Ovary (tissue), 9 donors: ENCODE measurements around the gene STK24. TPM values are rescaled to one million over a fixed set of nuclear protein-coding genes. Genes with fewer than 3 reads are reported as not detected.

Source experiments
- DNase-seq, 5 donors: peaks; one replicate each; pipeline ENCODE4 v3.0.0-alpha.2; 2019 to 2020
- H3K27ac ChIP-seq, 2 donors: fragments of 200-600 bp; one replicate each; pipeline versions ENCODE4 v1.5.1 to v1.8.0; 2019 to 2022
- H3K27me3 ChIP-seq: fragments of 200-600 bp; one replicate; pipeline ENCODE4 v1.8.0; 2022
- H3K36me3 ChIP-seq: fragments of 200-600 bp; sonication (generic); one replicate; pipeline ENCODE4 v1.5.1; 2019
- H3K4me1 ChIP-seq: one replicate; pipeline ENCODE4 v1.8.1; 2013; ENCODE audit warnings: mild to moderate bottlenecking, moderate library complexity; ENCODE audit not compliant: insufficient read depth
- H3K4me3 ChIP-seq: fragments of 200-600 bp; sonication (generic); one replicate; pipeline ENCODE4 v1.5.1; 2017
- H3K9me3 ChIP-seq, 2 donors: fragments of 200-600 bp in 1 of 2; sonication (generic) in 1 of 2; one replicate each; pipeline versions ENCODE4 v1.5.1 to v1.8.1; 2013 to 2019; ENCODE audit warnings: mild to moderate bottlenecking in 1 of 2, moderate library complexity in 1 of 2
- CTCF ChIP-seq, 3 donors: fragments of 450-650 bp in 2 of 3; fragments of 200-600 bp in 1 of 3; IDR thresholded peaks; one replicate each; pipeline versions ENCODE4 v1.5.1 to v1.8.0; 2016 to 2022; ENCODE audit warnings: antibody characterized with exemption in 3 of 3, mild to moderate bottlenecking in 1 of 3
- EP300 ChIP-seq: sonication (generic); formaldehyde crosslinking; IDR thresholded peaks from one replicate; pipeline ENCODE4 v1.6.1; 2017; ENCODE audit warnings: antibody characterized with exemption
- POLR2A ChIP-seq: fragments of 450-650 bp; IDR thresholded peaks from one replicate; pipeline ENCODE4 v1.6.1; 2017; ENCODE audit warnings: antibody characterized with exemption, mild to moderate bottlenecking, moderate library complexity
- WGBS, 3 donors: extraction: QIAGEN DNeasy Blood & Tissue Kit in 1 of 3; methylation state at CpG; one replicate each; pipeline versions ENCODE4 v1.1.5 to v1.1.7; 2013 to 2017; 5-methylcytosine and 5-hydroxymethylcytosine counted together
- intact Hi-C, 4 donors: fragments of 100-400 bp; cut with DNase I; formaldehyde crosslinking; loops; one replicate each; pipeline versions ENCODE4 v1.11.0 to v1.15.1; 2022 to 2023
- polyA plus RNA-seq, 2 donors: library from polyadenylated mRNA; stranded (reverse); fragments of 200-250 nt in 1 of 2; fragments of 350-450 nt in 1 of 2; fragmentation: Illumina TruSeq in 1 of 2; extraction: RNeasy Lipid Tissue Mini Kit (QIAGEN cat#74804) in 1 of 2; gene quantifications; one replicate each; pipeline ENCODE4 v1.2.3, GENCODE V29; 2013 to 2014
- total RNA-seq, 7 donors: library from RNA; depleted of rRNA in 2 of 7; stranded (reverse); fragments of >200 nt in 2 of 7; fragmentation: NEBNext Ultra II Directional in 3 of 7; extraction: Animal tissue kit (Norgen Biotek cat#: 25700) in 3 of 7; gene quantifications; one replicate each; pipeline versions ENCODE4 v1.1.0 to v1.2.4, GENCODE V29; 2016 to 2023
- donor health status: DM: no; HTN: no; CAD: no; lungs with moderate emphysema.
- donor health status: DM: no; HTN: no; CAD: no.
- donor health status: Bipolar disorder and iron deficiency.
- donor health status: DM: yes; HTN: yes; CAD: no.
- donor health status: DM: no; HTN: no; CAD: no.
- donor health status: DM: yes; HTN: yes; CAD: no.

Gene STK24
- total and polyA plus RNA-seq, 9 donors: 34.0 to 153 (median 60.6) TPM

- Histone ChIP-seq H3K27me3 (no peaks in the 10 kb centered on the region), H3K4me1 (peaks cover 19% of the 10 kb centered on the region), H3K9me3 (no peaks in the 10 kb centered on the region), H3K36me3 (no peaks in the 10 kb centered on the region), H3K27ac (no peak overlapping the region), H3K4me3 (no peak overlapping the region)
- WGBS, 3 donors: 59 to 78% (median 72%) methylated on average over 10 of the region's 10 CpGs
- no peak for TF ChIP-seq POLR2A
- TF ChIP-seq CTCF (IDR thresholded peaks at IDR 0.05): no peak
- no peak for DNase-seq
- intact Hi-C loops: no loop called here
Observed at GRCh38 chr13:98541701-98542203, 35.2 kb downstream of the STK24 start.

DNA sequence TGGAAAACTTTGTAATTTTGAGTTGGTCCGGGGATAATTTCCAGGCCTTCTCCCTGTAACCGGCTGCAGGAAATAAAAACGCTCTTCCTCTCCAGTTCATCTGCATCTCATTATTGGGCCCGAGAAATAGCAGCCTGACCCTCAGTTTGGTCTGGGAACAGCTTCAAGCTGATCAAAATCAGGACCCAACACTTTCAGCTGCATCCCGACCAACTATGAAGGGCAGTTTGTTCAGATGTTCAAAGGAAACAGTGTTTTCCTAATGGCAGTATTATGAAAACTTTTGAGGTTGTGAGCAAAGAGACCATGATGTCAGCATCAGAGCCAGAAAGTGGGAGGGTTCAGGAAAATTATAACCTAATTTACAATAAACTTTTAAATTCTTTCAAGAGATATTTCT lies 35.7 kb downstream of the STK24 start:
- DNase-seq: no peak
- Histone ChIP-seq H3K27me3 (no peaks in the 10 kb centered on the region), H3K4me3 (no peak overlapping the region), H3K36me3 (no peaks in the 10 kb centered on the region), H3K9me3 (no peaks in the 10 kb centered on the region), H3K27ac (no peak overlapping the region), H3K4me1 (peaks cover 24% of the 10 kb centered on the region)
- 35 to 43% (median 43%) methylated on average over 5 of the region's 5 CpGs for WGBS, 3 donors
- TF ChIP-seq POLR2A (no peak), EP300 (no peak), CTCF (IDR thresholded peaks at IDR 0.05) (no peak)
- intact Hi-C loops: no loop called here

- Histone ChIP-seq H3K27me3 (no peaks in the 10 kb centered on the region), H3K9me3 (no peaks in the 10 kb centered on the region), H3K4me3 (no peak overlapping the region), H3K27ac (no peak overlapping the region), H3K4me1 (peaks cover 26% of the 10 kb centered on the region), H3K36me3 (no peaks in the 10 kb centered on the region)
- intact Hi-C loops: no loop called here
- 23 to 54% (median 26%) methylated on average over 1 of the region's 1 CpG for WGBS, 3 donors
- TF ChIP-seq POLR2A (no peak), EP300 (no peak), CTCF (IDR thresholded peaks at IDR 0.05) (no peak)
- DNase-seq: no peak
Observed at GRCh38 chr13:98540476-98540875, 36.4 kb downstream of the STK24 start.

GRCh38 chr13:98539666-98540065 lies 37.2 kb downstream of the STK24 start:
- no peaks in the 10 kb centered on the region for H3K9me3 ChIP-seq
- DNase-seq: no peak
- TF ChIP-seq POLR2A (no peak), CTCF (IDR thresholded peaks at IDR 0.05) (no peak), EP300 (no peak)
- no peak overlapping the region for H3K4me3 ChIP-seq
- 63 to 77% (median 75%) methylated on average over 7 of the region's 7 CpGs for WGBS, 3 donors
- H3K27me3 ChIP-seq: no peaks in the 10 kb centered on the region
- intact Hi-C loops: no loop called here
- no peak overlapping the region for H3K27ac ChIP-seq
- H3K4me1 ChIP-seq: peaks cover 28% of the 10 kb centered on the region
- H3K36me3 ChIP-seq: no peaks in the 10 kb centered on the region

DNA sequence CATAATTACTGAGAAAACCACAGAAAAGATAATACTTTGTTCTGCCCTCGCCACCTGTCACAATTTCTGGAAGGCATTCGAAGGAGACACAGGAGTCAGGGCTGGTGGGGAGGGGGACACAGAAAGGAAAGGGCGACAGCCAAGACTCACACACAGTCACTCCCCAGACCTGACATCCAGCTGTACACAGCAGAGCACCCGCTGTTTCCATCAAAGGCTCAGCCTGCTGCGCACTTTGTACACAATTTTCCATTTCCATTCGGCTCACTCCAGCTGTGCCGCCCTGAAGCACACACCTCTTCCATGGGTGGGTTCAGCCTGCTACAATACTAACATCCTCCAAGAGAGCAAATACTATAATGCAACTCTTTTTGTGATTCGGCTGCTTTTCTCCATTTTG lies 38.0 kb downstream of the STK24 start:
- Histone ChIP-seq H3K36me3 (no peaks in the 10 kb centered on the region), H3K9me3 (no peaks in the 10 kb centered on the region), H3K4me1 (peaks cover 24% of the 10 kb centered on the region), H3K27ac (no peak overlapping the region), H3K27me3 (no peaks in the 10 kb centered on the region), H3K4me3 (no peak overlapping the region)
- DNase-seq: no peak
- WGBS, 3 donors: 94 to 97% (median 96%) methylated on average over 8 of the region's 8 CpGs
- no peak for TF ChIP-seq EP300
- TF ChIP-seq CTCF (IDR thresholded peaks at IDR 0.05): no peak
- no peak for TF ChIP-seq POLR2A
- intact Hi-C loops: no loop called here
